ENCODE results near the gene MYOF.

DNA sequence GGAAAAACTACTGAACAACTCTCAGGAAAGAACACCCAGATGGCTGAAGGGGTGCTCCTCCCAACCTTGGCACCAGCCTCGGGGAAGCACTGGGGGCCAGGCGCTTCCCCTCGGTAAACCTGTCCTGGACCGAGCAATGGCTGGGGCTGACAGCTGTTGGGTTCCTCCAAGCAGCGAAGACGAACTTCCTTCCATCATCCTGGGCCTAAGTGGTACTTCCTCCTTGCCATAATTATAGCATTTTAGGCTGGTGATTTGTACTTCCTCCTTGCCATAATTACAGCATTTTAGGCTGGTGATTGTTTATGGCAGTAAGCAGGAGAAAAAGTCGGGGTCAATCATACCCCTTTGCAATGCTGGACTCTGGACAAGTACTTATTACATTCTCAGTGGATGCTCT, 69.3 kb downstream of the MYOF start:
- no peak for TF ChIP-seq POLR2A (IDR thresholded peaks at IDR 0.05)
- TF ChIP-seq, protein P1, sequence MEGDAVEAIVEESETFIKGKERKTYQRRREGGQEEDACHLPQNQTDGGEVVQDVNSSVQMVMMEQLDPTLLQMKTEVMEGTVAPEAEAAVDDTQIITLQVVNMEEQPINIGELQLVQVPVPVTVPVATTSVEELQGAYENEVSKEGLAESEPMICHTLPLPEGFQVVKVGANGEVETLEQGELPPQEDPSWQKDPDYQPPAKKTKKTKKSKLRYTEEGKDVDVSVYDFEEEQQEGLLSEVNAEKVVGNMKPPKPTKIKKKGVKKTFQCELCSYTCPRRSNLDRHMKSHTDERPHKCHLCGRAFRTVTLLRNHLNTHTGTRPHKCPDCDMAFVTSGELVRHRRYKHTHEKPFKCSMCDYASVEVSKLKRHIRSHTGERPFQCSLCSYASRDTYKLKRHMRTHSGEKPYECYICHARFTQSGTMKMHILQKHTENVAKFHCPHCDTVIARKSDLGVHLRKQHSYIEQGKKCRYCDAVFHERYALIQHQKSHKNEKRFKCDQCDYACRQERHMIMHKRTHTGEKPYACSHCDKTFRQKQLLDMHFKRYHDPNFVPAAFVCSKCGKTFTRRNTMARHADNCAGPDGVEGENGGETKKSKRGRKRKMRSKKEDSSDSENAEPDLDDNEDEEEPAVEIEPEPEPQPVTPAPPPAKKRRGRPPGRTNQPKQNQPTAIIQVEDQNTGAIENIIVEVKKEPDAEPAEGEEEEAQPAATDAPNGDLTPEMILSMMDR (IDR thresholded peaks at IDR 0.05), result no peak
